ENCODE results near the gene WNT10A.
"Not testable (repeated sequence)": the region's sequence is repeated elsewhere in the genome, so short reads cannot be mapped to it uniquely, and the experiment has no call there.

WNT10A gene

GRCh38 chr2:218837495-218837894 is 43.2 kb upstream of the WNT10A start:
- no peak for TF ChIP-seq CTCF (IDR thresholded peaks at IDR 0.05; ENCODE audit: borderline replicate concordance, insufficient read depth, low read depth, low read length)
- no peak overlapping the region for H3K4me3 ChIP-seq (ENCODE audit: low read depth, low read length)

GRCh38 chr2:218839430-218839829 is 41.2 kb upstream of the WNT10A start:
- no peak for TF ChIP-seq CTCF (IDR thresholded peaks at IDR 0.05; ENCODE audit: borderline replicate concordance, insufficient read depth, low read depth, low read length)

GRCh38 chr2:218839888-218840287 is 40.8 kb upstream of the WNT10A start:
- no peak overlapping the region for H3K4me3 ChIP-seq (ENCODE audit: low read depth, low read length)
- no peak for TF ChIP-seq CTCF (IDR thresholded peaks at IDR 0.05; ENCODE audit: borderline replicate concordance, insufficient read depth, low read depth, low read length)

More at GRCh38 chr2:218839430-218839829, 41.2 kb upstream of the WNT10A start:
- H3K4me3 ChIP-seq (ENCODE audit: low read depth, low read length): no peak overlapping the region

- H3K4me3 ChIP-seq (ENCODE audit: low read depth, low read length): not testable (repeated sequence)
Observed at GRCh38 chr2:218844334-218844733, 36.3 kb upstream of the WNT10A start.

- not testable (repeated sequence) for H3K4me3 ChIP-seq (ENCODE audit: low read depth, low read length)
Observed at GRCh38 chr2:218846963-218847362, 33.7 kb upstream of the WNT10A start.

- TF ChIP-seq CTCF (IDR thresholded peaks at IDR 0.05; ENCODE audit: borderline replicate concordance, insufficient read depth, low read depth, low read length): no peak
- H3K4me3 ChIP-seq (ENCODE audit: low read depth, low read length): no peak overlapping the region
Observed at GRCh38 chr2:218849721-218850120, 30.9 kb upstream of the WNT10A start.

- no peak overlapping the region for H3K4me3 ChIP-seq (ENCODE audit: low read depth, low read length)
- TF ChIP-seq CTCF (IDR thresholded peaks at IDR 0.05; ENCODE audit: borderline replicate concordance, insufficient read depth, low read depth, low read length): no peak
Observed at GRCh38 chr2:218850796-218851195, 29.9 kb upstream of the WNT10A start.

- TF ChIP-seq CTCF (IDR thresholded peaks at IDR 0.05; ENCODE audit: borderline replicate concordance, insufficient read depth, low read depth, low read length): no peak
- H3K4me3 ChIP-seq (ENCODE audit: low read depth, low read length): no peak overlapping the region
Observed at GRCh38 chr2:218851286-218851685, 29.4 kb upstream of the WNT10A start.
